Esophagus squamous epithelium (tissue), 5 donors: ENCODE data around the gene RFC4. TPM values are rescaled to one million over a fixed set of nuclear protein-coding genes. Genes with fewer than 3 reads are reported as not detected.

ENCODE experiments used
- DNase-seq: peaks from one replicate; lab custom pipeline; 2025; lab: John Stamatoyannopoulos, UW
- H3K27ac ChIP-seq, 4 donors: fragments of 200-600 bp; sonication (generic); one replicate each; pipeline ENCODE4 v1.5.1; 2016 to 2019; ENCODE audit warnings: mild to moderate bottlenecking in 1 of 4
- H3K27me3 ChIP-seq, 4 donors: fragments of 200-600 bp; sonication (generic); 1 replicate in 3 of 4; 2 replicates in 1 of 4; pipeline versions ENCODE4 v1.5.1 to v1.6.0; 2017 to 2021; ENCODE audit warnings: antibody characterized with exemption in 1 of 4
- H3K36me3 ChIP-seq, 3 donors: fragments of 200-600 bp; sonication (generic); one replicate each; pipeline ENCODE4 v1.5.1; 2016 to 2019
- H3K4me1 ChIP-seq, 3 donors: fragments of 200-600 bp; sonication (generic); one replicate each; pipeline ENCODE4 v1.5.1; 2017 to 2019
- H3K4me3 ChIP-seq, 4 donors: fragments of 200-600 bp; sonication (generic); 1 replicate in 3 of 4; 2 replicates in 1 of 4; pipeline ENCODE4 v1.5.1; 2016 to 2019; ENCODE audit warnings: mild to moderate bottlenecking in 2 of 4, moderate library complexity in 1 of 4
- H3K9me3 ChIP-seq, 3 donors: fragments of 200-600 bp; sonication (generic); one replicate each; pipeline ENCODE4 v1.5.1; 2016 to 2019
- POLR2A ChIP-seq, 4 donors: fragments of 450-650 bp; IDR thresholded peaks; one replicate each; pipeline ENCODE4 v1.6.1; 2017; ENCODE audit warnings: antibody characterized with exemption in 4 of 4, mild to moderate bottlenecking in 4 of 4, moderate library complexity in 3 of 4
- WGBS, 2 donors: methylation state at CpG; one replicate each; pipeline ENCODE4 v1.1.5; 2018; 5-methylcytosine and 5-hydroxymethylcytosine counted together
- intact Hi-C: fragments of 100-400 bp; cut with DNase I; formaldehyde crosslinking; loops from one replicate; pipeline ENCODE4 v1.15.0; 2022
- total RNA-seq, 4 donors: library from RNA; depleted of rRNA; stranded (reverse); fragments of >200 nt; gene quantifications; one replicate each; pipeline ENCODE4 v1.1.0, GENCODE V29; 2016
- TF ChIP-seq, protein P1 (sequence below), 6 experiments: fragments of 450-650 bp in 4 of 6; fragments of 200-600 bp in 2 of 6; sonication (generic) in 2 of 6; IDR thresholded peaks; one replicate each; pipeline ENCODE4 v1.5.1; 2016 to 2019; ENCODE audit warnings: antibody characterized with exemption in 6 of 6, mild to moderate bottlenecking in 4 of 6, moderate library complexity in 4 of 6
- donor health status: DM: yes; HTN: yes; CAD: no.

The RFC4 gene
- total RNA-seq, 4 donors from 2014 or later, result 6.6 to 23.5 (median 15.9) TPM

GRCh38 chr3:186786922-186787321, 19.4 kb downstream of the RFC4 start:
- peak overlapping the region in 1 of 4 donors; percentile 100 for H3K27ac ChIP-seq
- WGBS, 2 donors, result 37% methylated on average over 3 of the region's 3 CpGs
- intact Hi-C loops, result no loop called here
- peaks cover 0 to 76% (median 40%) of the 10 kb centered on the region in 3 donors for H3K36me3 ChIP-seq
- no peak for TF ChIP-seq POLR2A (IDR thresholded peaks at IDR 0.05)
- TF ChIP-seq, protein P1, sequence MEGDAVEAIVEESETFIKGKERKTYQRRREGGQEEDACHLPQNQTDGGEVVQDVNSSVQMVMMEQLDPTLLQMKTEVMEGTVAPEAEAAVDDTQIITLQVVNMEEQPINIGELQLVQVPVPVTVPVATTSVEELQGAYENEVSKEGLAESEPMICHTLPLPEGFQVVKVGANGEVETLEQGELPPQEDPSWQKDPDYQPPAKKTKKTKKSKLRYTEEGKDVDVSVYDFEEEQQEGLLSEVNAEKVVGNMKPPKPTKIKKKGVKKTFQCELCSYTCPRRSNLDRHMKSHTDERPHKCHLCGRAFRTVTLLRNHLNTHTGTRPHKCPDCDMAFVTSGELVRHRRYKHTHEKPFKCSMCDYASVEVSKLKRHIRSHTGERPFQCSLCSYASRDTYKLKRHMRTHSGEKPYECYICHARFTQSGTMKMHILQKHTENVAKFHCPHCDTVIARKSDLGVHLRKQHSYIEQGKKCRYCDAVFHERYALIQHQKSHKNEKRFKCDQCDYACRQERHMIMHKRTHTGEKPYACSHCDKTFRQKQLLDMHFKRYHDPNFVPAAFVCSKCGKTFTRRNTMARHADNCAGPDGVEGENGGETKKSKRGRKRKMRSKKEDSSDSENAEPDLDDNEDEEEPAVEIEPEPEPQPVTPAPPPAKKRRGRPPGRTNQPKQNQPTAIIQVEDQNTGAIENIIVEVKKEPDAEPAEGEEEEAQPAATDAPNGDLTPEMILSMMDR (IDR thresholded peaks at IDR 0.05), result no peak
- no peaks in the 10 kb centered on the region for H3K27me3 ChIP-seq
- peak overlapping the region in 3 of 4 donors; percentile 8 to 98 (median 94) for H3K4me3 ChIP-seq
- no peaks in the 10 kb centered on the region for H3K9me3 ChIP-seq
- peaks cover 22 to 61% (median 33%) of the 10 kb centered on the region in 3 donors for H3K4me1 ChIP-seq
- DNase-seq, result no peak

- no peak for TF ChIP-seq POLR2A (IDR thresholded peaks at IDR 0.05)
- TF ChIP-seq, protein P1 (IDR thresholded peaks at IDR 0.05), result no peak
- H3K27ac ChIP-seq, result peak overlapping the region in 2 of 4 donors; percentile 97 to 100
- H3K27me3 ChIP-seq, result no peaks in the 10 kb centered on the region
- 15 to 17% methylated on average over 7 of the region's 7 CpGs for WGBS, 2 donors
- H3K4me1 ChIP-seq, result peaks cover 22 to 63% (median 33%) of the 10 kb centered on the region in 3 donors
- peaks cover 0 to 65% (median 40%) of the 10 kb centered on the region in 3 donors for H3K36me3 ChIP-seq
- no peak for DNase-seq
- H3K9me3 ChIP-seq, result no peaks in the 10 kb centered on the region
- H3K4me3 ChIP-seq, result peak overlapping the region; percentile 77 to 98 (median 90)
- intact Hi-C loops, result no loop called here
Observed at GRCh38 chr3:186785495-186786018, 20.7 kb downstream of the RFC4 start.

- Histone ChIP-seq H3K27me3 (no peaks in the 10 kb centered on the region), H3K27ac (peak overlapping the region; percentile 97 to 100 (median 98)), H3K4me1 (peaks cover 22 to 58% (median 33%) of the 10 kb centered on the region in 3 donors), H3K9me3 (no peaks in the 10 kb centered on the region), H3K4me3 (peak overlapping the region; percentile 77 to 98 (median 90)), H3K36me3 (peaks cover 0 to 59% (median 40%) of the 10 kb centered on the region in 3 donors)
- DNase-seq, result no peak
- 7% methylated on average over 7 of the region's 7 CpGs for WGBS, 2 donors
- intact Hi-C loops, result no loop called here
- TF ChIP-seq, protein P1 (IDR thresholded peaks at IDR 0.05), result no peak
- no peak for TF ChIP-seq POLR2A (IDR thresholded peaks at IDR 0.05)
Observed at GRCh38 chr3:186784820-186785494, 21.3 kb downstream of the RFC4 start.

DNA sequence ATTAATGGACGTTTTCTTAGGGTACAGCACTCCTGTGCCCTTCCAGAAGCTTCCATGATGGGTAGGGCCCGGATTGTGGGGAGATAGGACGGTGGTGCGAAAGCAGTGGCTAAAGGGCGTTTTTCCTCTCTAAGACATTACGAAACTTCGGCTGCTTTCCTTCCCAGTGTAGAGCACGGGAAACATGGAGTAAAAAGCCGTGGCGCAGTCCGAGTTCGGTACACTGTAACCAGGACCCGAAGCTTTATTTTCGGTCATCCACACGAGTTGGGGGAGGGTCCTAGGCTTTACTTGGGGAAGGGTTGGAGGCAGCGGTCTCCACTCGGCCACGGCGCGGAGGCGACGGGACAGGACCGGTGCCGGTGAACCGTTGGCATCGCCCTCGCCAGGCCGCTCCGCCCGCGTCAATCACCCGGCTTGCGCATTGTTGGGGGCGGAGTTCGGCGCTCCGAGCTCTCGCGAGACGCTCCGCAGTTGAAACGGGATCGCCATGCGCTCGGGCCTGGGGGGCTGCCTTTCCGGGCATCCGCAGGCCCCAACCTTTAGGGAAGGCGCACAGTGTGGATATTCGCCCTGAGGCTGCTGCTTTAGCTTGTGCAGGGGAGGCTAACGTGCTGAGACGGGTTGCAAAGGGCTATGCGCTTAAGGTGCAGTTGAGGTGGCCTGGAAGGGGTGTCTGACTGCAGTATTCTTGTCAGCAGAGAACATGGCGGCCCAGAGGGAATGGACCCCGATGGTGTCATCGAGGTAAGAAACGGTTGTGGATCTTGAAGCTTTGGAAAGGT, 22.4 kb downstream of the RFC4 start:
- no peak for DNase-seq
- 0 to 2% methylated on average over 9 to 31 of the region's 56 CpGs for WGBS, 2 donors
- Histone ChIP-seq H3K36me3 (peaks cover 0 to 49% (median 32%) of the 10 kb centered on the region in 3 donors), H3K9me3 (no peaks in the 10 kb centered on the region), H3K4me1 (peaks cover 22 to 56% (median 33%) of the 10 kb centered on the region in 3 donors), H3K27ac (peak overlapping the region; percentile 97 to 100 (median 98)), H3K27me3 (no peaks in the 10 kb centered on the region), H3K4me3 (peak overlapping the region; percentile 77 to 98 (median 90))
- TF ChIP-seq, protein P1 (IDR thresholded peaks at IDR 0.05), result no peak
- peak in 3 of 4 donors; percentile 14 to 83 (median 66) for TF ChIP-seq POLR2A (IDR thresholded peaks at IDR 0.05)
- intact Hi-C loops, result no loop called here
